Colonic mucosa (tissue), 4 donors: ENCODE data around the gene STX16. TPM values are rescaled to one million over a fixed set of nuclear protein-coding genes. Genes with fewer than 3 reads are reported as not detected.

Source experiments
- DNase-seq: peaks from one replicate; pipeline ENCODE4 v3.0.0-alpha.2; 2020
- H3K27ac ChIP-seq: fragments of 200-600 bp; one replicate; pipeline ENCODE4 v1.8.0; 2021
- H3K27me3 ChIP-seq: fragments of 200-600 bp; one replicate; pipeline ENCODE4 v1.8.0; 2021
- H3K36me3 ChIP-seq: fragments of 200-600 bp; one replicate; pipeline ENCODE4 v1.8.0; 2021
- H3K4me1 ChIP-seq: fragments of 200-600 bp; one replicate; pipeline ENCODE4 v1.8.0; 2021; ENCODE audit warnings: mild to moderate bottlenecking
- H3K4me3 ChIP-seq: fragments of 200-600 bp; one replicate; pipeline ENCODE4 v1.8.0; 2021
- H3K9ac ChIP-seq, 2 donors: one replicate each; pipeline ENCODE4 v1.7.0; 2013; ENCODE audit warnings: control low read depth in 2 of 2, low read depth in 2 of 2, low read length in 2 of 2
- H3K9me3 ChIP-seq: fragments of 200-600 bp; one replicate; pipeline ENCODE4 v1.8.0; 2021
- intact Hi-C: fragments of 100-400 bp; cut with DNase I; formaldehyde crosslinking; loops from one replicate; pipeline ENCODE4 v1.14.1; 2022
- total RNA-seq, 2 donors: library from RNA; stranded (reverse); fragmentation: NEBNext Ultra II Directional in 1 of 2; extraction: Animal tissue kit (Norgen Biotek cat#: 25700) in 1 of 2; gene quantifications; one replicate each; pipeline ENCODE4 v1.2.1, GENCODE V29; 2021
- TF ChIP-seq, protein P1 (sequence below): fragments of 200-600 bp; IDR thresholded peaks from one replicate; pipeline ENCODE4 v1.8.0; 2022; ENCODE audit warnings: antibody characterized with exemption, mild to moderate bottlenecking
- donor health status: healthy.
- donor health status: DM: no; HTN: no; CAD: no.
- donor health status: DM: no; HTN: no; CAD: no.

STX16 gene
- total RNA-seq, 2 donors from 2014 or later = 36.3 to 38.3 TPM

DNA sequence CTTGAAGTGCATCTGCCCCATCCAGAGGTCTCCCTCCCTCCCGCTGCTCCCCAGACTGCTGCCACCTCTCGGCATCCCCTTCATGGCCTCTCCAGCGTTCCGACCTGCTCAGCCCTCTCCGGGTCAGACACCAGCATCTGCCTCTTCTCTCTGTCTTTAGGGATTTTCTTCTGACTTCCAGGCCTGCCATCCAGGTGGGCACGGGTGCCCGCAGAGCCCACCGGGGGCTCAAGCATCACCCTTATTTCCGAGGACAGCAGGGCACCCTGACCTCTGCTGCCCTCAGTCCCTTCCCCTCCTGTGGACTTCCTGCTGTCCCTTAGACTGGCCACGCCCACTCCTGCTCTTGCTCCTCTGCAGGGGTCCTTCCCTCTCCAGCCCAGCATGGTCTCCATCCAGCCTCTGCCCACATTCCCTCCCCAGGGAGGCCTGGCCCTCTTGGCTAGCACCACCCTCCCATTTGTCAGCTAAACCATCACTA is 44.9 kb downstream of the STX16 start:
- Histone ChIP-seq H3K9me3 (no peaks in the 10 kb centered on the region), H3K4me3 (no peak overlapping the region), H3K9ac (no peak overlapping the region), H3K4me1 (peaks cover 8% of the 10 kb centered on the region), H3K27ac (no peak overlapping the region), H3K27me3 (no peaks in the 10 kb centered on the region), H3K36me3 (no peaks in the 10 kb centered on the region)
- intact Hi-C loops = loop anchor here (10.0 kb wide), 1 partner anchor 211 kb away; no protein-coding TSS in a partner anchor
- TF ChIP-seq, protein P1, sequence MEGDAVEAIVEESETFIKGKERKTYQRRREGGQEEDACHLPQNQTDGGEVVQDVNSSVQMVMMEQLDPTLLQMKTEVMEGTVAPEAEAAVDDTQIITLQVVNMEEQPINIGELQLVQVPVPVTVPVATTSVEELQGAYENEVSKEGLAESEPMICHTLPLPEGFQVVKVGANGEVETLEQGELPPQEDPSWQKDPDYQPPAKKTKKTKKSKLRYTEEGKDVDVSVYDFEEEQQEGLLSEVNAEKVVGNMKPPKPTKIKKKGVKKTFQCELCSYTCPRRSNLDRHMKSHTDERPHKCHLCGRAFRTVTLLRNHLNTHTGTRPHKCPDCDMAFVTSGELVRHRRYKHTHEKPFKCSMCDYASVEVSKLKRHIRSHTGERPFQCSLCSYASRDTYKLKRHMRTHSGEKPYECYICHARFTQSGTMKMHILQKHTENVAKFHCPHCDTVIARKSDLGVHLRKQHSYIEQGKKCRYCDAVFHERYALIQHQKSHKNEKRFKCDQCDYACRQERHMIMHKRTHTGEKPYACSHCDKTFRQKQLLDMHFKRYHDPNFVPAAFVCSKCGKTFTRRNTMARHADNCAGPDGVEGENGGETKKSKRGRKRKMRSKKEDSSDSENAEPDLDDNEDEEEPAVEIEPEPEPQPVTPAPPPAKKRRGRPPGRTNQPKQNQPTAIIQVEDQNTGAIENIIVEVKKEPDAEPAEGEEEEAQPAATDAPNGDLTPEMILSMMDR = no peak
- no peak for DNase-seq

DNA sequence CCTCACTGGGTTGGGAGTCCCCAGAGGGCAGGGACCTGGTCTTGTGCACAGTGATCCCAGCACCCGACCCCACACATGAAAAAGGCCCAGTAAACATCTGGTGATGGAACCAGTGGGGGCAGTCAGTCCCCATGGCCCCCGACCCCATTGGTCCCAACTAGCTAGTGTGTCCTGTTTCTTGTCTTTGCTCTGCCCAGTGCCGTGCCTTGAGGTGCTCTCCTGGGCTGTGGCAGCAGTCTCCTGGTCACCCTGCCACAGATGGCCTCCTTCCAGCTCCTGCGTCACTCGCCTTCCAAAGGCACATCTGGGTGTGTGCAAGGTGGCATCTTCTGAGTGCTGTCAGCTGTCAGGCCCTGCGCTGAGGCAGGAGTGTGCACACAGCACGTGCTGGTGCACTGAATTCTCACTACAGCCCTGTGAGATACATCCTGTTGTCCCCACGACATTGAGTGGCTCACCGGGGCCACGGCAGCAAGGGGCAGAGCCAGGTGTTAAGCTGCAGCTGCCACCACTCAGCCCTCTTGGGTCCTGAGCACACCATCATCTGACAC is 45.4 kb downstream of the STX16 start:
- no peak for DNase-seq
- no peak overlapping the region for H3K27ac ChIP-seq
- intact Hi-C loops = loop anchor here (10.0 kb wide), 1 partner anchor 212 kb away; no protein-coding TSS in a partner anchor
- no peaks in the 10 kb centered on the region for H3K36me3 ChIP-seq
- TF ChIP-seq, protein P1 = no peak
- H3K9ac ChIP-seq = no peak overlapping the region
- no peaks in the 10 kb centered on the region for H3K9me3 ChIP-seq
- H3K27me3 ChIP-seq = no peaks in the 10 kb centered on the region
- H3K4me1 ChIP-seq = peaks cover 8% of the 10 kb centered on the region
- H3K4me3 ChIP-seq = no peak overlapping the region

DNA sequence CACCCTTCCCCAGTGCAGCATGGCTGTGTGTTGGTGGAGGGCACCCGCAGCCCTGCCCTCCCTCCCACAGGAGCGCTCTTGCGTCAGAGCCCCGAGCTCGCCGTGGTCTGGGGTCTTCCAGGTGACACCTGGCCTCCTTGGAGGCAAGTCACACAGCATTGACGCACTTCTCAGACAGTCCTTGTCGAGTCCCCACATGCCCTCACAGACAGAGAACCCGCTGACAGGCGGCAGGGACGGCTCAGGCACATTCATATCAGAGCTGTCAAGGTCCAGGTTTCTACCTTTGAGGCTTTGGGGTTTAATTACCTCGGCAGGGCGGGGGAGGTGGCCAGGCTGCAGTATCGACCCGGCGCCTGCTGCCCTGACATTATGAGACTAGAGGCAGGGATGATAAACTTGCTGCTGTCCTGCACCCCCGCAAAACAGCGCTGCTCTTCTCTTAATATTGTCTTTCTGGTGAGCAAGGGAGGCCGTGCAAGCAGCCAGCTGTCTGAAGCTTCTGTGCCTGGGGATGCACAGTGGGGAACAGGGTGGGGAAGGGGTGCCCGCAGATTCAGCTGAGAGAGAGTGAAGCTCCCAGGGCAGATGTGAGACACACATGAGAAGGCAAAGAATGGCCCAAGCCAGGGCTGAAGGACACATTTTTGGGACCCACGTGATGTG is 46.3 kb downstream of the STX16 start:
- TF ChIP-seq, protein P1 = no peak
- intact Hi-C loops = loop anchor here (10.0 kb wide), 1 partner anchor 213 kb away; no protein-coding TSS in a partner anchor
- no peaks in the 10 kb centered on the region for H3K36me3 ChIP-seq

DNA sequence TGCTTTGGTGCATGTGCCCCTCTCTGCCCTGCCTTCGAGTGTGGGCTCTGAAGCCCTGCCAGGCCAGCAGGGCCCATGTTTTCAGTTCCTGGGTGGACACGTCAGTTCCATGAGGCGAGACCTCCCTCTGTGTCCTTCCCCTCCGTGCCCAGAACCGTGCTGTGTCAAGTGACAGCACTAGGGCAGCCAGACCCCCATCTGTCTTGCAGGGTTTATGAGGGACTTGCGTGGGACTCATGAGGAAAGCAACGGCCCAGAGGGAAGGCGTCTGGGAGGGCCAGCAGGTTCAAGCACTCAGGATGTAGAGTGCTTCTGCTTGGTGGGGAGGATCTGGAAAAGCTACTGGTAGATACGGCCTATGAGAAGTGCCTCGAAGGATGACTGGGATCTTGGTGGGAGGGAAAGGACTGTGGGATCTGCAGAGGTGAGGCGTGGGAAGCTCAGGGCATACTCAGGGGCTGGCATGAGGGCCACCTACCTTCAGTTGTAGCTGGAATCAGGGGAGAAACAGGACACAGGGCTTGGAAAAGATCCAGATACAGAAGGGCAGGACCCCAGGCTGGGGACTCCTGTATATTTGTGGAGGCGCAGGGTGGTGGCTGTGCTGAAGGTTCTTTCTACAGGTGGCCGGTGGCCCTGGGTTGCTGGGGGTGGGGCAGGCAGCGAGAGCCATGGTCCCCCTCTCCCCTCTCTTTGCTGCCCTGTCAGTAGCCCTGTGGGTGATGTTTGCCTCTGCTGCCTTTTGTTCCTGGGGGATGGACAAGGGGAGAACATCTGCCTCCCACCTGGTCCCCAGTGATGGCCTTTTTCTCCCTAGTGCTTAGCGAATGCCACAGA is 47.0 kb downstream of the STX16 start:
- intact Hi-C loops = loop anchor here (10.0 kb wide), 1 partner anchor 213 kb away; no protein-coding TSS in a partner anchor
- no peak overlapping the region for H3K4me3 ChIP-seq
- TF ChIP-seq, protein P1 = no peak
- H3K4me1 ChIP-seq = peaks cover 8% of the 10 kb centered on the region
- DNase-seq = no peak
- H3K27me3 ChIP-seq = no peaks in the 10 kb centered on the region
- no peaks in the 10 kb centered on the region for H3K9me3 ChIP-seq
- H3K27ac ChIP-seq = no peak overlapping the region
- H3K36me3 ChIP-seq = no peaks in the 10 kb centered on the region
- H3K9ac ChIP-seq = no peak overlapping the region

More for the DNA sequence above, 46.3 kb downstream of the STX16 start:
- no peak for DNase-seq
- Histone ChIP-seq H3K27me3 (no peaks in the 10 kb centered on the region), H3K4me3 (no peak overlapping the region), H3K9me3 (no peaks in the 10 kb centered on the region), H3K27ac (no peak overlapping the region), H3K9ac (no peak overlapping the region), H3K4me1 (peaks cover 8% of the 10 kb centered on the region)
